SK-MEL-5 (cell line): Measurements from ENCODE around the gene TGFB1I1. TPM values are rescaled to one million over a fixed set of nuclear protein-coding genes. Genes with fewer than 3 reads are reported as not detected.
"Not testable (repeated sequence)": the region's sequence is repeated elsewhere in the genome, so short reads cannot be mapped to it uniquely, and the experiment has no call there.

ENCODE experiments used
- DNase-seq: peaks from one replicate; pipeline ENCODE4 v3.0.0-alpha.2; 2016; ENCODE audit warnings: low read depth, low spot score
- in situ Hi-C: cut with HindIII; loops from 2 replicates; pipeline ENCODE4 v1.10.0; 2016; ENCODE audit warnings: low sequenced_read_pairs, high pct_unique_total_duplicates, low pct_unique_long_range_greater_than_20kb
- total RNA-seq: library from RNA; depleted of rRNA; stranded (reverse); fragments of >200 nt; shearing (Covaris generic); gene quantifications from 2 replicates; pipeline ENCODE4 v1.2.3, GENCODE V29; 2014

Gene TGFB1I1
- total RNA-seq, 1 experiment from 2014 or later = 1.3 TPM

- in situ Hi-C loops = no loop called here
- no peak for DNase-seq
These were observed 7.0 kb downstream of the TGFB1I1 start for GRCh38 chr16:31478956-31479355.

- no peak for DNase-seq
- in situ Hi-C loops = no loop called here
These were observed 7.8 kb downstream of the TGFB1I1 start for GRCh38 chr16:31479751-31480150.

- in situ Hi-C loops = no loop called here
- DNase-seq = no peak
These were observed 9.0 kb downstream of the TGFB1I1 start for GRCh38 chr16:31480851-31481536.

- in situ Hi-C loops = no loop called here
- DNase-seq = no peak
These were observed 11.1 kb downstream of the TGFB1I1 start, which contains the start of gene SLC5A2 for GRCh38 chr16:31483081-31483480. TSS of gene SLC5A2 (plus strand) at chr16:31483123. CDS start at chr16:31483137, 14 bp downstream.

GRCh38 chr16:31484048-31484447, 12.1 kb downstream of the TGFB1I1 start:
- DNase-seq, in situ Hi-C loops: not testable (repeated sequence)

- in situ Hi-C loops = no loop called here
- no peak for DNase-seq
These were observed 12.7 kb downstream of the TGFB1I1 start for GRCh38 chr16:31484491-31485171.

- in situ Hi-C loops = no loop called here
- DNase-seq = no peak
These were observed 13.6 kb downstream of the TGFB1I1 start for GRCh38 chr16:31485571-31485970.

- in situ Hi-C loops = no loop called here
- DNase-seq = no peak
These were observed 14.1 kb downstream of the TGFB1I1 start for GRCh38 chr16:31486045-31486444.

GRCh38 chr16:31487071-31487719, 15.2 kb downstream of the TGFB1I1 start:
- in situ Hi-C loops = no loop called here

GRCh38 chr16:31487720-31488467, 15.9 kb downstream of the TGFB1I1 start:
- no peak for DNase-seq

More at GRCh38 chr16:31487071-31487719, 15.2 kb downstream of the TGFB1I1 start:
- no peak for DNase-seq

GRCh38 chr16:31488468-31489297, 16.7 kb downstream of the TGFB1I1 start:
- no peak for DNase-seq
- in situ Hi-C loops = no loop called here

More at GRCh38 chr16:31487720-31488467, 15.9 kb downstream of the TGFB1I1 start:
- in situ Hi-C loops = no loop called here

- in situ Hi-C loops = no loop called here
- no peak for DNase-seq
These were observed 17.3 kb downstream of the TGFB1I1 start for GRCh38 chr16:31489298-31489564.

GRCh38 chr16:31489616-31490584, 17.9 kb downstream of the TGFB1I1 start:
- no peak for DNase-seq
- in situ Hi-C loops = no loop called here

GRCh38 chr16:31491778-31492418, 19.9 kb downstream of the TGFB1I1 start:
- in situ Hi-C loops = no loop called here
- no peak for DNase-seq

- in situ Hi-C loops = no loop called here
- no peak for DNase-seq
These were observed 21.7 kb downstream of the TGFB1I1 start for GRCh38 chr16:31493506-31494125.
